Skeletal muscle cell (primary cell): ENCODE results near the gene SVOP.
A peak's percentile ranks its signal among the peaks of the same experiment; 100 is the strongest.

ENCODE experiments used
- DNase-seq: peaks from one replicate; pipeline ENCODE4 v3.0.0-alpha.2; 2010; ENCODE audit warnings: low read depth
- H3K4me3 ChIP-seq: 2 replicates; pipeline ENCODE4 v1.5.1; 2011; ENCODE audit warnings: low read depth, mild to moderate bottlenecking, control low read depth, low read length, moderate library complexity

Gene SVOP

DNA sequence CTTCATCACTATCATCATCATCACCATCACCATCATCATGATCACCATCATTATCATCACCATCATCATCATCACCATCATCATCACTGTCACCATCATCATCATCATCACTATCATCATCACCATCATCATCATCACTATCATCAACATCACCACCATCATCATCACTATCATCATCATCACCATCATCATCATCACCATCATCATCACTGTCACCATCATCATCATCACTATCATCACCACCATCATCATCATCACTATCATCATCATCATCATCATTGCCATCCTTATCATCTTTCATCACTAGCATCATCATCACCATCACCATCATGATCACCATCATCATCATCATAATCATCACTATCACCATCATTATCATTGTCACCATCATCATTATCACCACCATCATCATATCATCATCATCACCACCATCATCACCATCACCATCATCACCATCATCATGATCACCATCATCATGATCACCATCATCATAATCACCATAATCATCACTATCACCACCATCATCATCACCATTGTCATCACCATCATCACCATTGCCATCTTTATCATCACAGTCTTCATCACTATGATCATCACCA is 38.1 kb downstream of the SVOP start:
- no peak overlapping the region for H3K4me3 ChIP-seq
- no peak for DNase-seq

DNA sequence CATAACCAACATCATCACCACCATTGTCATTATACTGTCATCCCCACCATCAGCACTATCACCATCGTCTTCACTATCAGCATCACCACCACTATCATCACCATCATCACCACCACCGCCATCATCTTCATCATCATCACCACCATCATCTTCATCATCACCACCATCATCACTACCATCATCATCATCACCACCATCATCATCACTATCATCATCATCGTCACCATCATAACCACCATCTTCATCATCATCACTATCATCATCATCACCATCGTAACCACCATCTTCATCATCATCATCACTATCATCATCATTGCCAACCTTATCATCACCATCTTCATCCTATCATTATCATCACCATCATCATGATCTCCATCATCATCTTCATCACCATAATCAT is 39.0 kb downstream of the SVOP start:
- H3K4me3 ChIP-seq: no peak overlapping the region
- no peak for DNase-seq

DNA sequence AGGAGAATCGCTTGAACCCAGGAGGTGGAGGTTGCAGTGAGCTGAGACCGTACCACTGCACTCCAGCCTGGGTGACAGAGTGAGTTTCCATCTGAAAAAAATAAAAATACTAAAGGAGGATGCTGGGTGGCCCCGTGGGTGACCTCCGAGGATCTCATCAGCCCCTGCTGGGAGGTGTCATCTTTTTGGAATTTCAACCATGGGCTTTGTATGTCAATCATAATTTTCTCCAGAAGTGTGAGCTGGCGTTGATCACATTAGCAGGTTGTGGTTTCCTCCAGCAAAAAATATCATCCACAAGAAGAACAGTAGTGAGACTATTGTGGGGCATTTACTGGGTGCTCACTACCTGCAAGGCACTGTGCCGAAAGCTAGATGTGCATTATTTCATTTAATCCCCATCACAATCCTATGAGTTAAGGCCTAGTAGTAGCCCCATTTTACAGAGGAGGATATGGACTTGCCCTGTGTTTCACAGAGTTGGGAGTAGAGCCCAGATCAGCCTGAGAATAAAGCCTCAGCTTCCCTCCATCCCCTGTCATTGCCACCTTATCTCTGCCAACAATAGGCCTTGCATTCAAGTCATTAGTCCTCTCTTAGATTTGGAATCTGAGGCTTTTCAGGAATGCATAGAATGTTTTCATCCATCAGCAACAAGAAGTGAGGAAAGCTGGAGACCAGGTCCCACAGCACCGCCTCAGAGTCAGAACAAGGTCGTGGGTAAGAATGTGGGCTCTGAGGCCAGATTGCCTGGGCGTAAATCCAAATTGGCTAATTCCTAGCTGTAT is 39.8 kb downstream of the SVOP start:
- H3K4me3 ChIP-seq: no peak overlapping the region
- no peak for DNase-seq

DNA sequence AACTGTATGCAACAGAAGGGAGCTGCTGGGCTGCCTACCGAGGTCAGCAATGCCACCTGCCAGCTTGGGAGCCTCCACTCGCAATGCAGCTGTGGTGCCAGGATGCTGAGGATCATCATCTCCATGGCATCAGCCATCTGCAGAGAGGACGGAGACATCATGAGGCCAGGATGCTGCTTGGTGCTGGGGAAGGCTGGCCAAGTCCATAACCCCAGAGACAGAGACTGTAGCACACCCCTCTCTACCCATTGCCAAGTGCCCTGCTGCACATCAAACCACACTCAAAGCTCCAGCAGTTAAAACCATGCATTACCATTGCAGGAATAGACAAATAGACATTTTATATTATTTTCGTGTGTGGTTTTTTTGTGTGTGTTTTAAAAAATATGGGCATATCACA is 43.5 kb downstream of the SVOP start:
- no peak overlapping the region for H3K4me3 ChIP-seq

DNA sequence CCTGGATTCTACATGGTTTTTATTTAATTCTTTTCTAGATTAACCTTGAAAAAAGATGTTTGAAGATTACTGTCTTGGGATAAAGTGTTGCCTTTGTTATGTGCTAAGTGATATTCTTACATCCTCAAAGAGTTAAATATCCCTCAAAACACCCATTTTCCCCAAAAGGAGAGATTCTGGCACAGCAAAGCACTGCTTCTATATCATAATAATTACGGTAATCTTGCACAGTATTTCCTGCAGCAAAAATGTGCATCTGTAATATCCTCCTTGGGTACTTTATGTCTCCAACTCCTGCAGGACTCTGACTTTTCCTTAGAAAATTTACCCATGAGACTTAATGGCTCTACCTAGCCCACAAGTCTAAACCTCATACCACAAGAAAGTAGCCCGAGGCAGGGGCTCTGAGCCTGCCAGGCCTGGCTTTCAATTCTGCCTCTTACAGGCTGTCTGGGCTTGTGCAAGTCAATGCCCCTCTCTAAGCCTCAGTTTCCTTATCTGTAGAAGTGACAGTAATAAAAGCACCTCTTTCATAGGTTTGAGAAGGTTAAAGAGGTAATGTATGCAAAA is 45.8 kb downstream of the SVOP start:
- H3K4me3 ChIP-seq: no peak overlapping the region
- no peak for DNase-seq

More for the DNA sequence above, 43.5 kb downstream of the SVOP start:
- no peak for DNase-seq

DNA sequence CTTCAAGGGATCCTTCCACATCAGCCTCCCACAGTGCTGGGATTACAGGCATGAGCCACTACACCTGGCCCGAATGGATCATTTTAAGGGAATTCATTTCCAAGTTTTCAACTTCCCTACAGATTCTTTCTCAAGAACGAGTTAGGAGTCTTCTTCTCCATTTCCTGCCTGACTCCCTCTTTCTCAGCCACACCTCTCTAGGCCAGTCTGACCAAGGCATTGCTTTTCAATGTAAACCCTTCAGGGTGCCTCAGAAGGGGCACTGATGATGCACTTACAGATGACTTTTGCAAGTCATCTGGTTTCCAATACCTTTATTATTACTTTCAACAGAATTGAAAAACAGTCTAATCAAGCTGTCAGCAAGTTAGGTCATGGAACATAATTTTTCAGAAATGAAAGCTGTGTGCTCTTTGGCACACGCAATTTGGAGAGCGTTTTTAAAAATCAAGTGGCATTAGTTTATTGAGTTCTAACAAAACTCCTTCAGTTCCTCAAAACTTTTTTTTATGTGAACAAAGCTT is 47.2 kb downstream of the SVOP start:
- no peak for DNase-seq

DNA sequence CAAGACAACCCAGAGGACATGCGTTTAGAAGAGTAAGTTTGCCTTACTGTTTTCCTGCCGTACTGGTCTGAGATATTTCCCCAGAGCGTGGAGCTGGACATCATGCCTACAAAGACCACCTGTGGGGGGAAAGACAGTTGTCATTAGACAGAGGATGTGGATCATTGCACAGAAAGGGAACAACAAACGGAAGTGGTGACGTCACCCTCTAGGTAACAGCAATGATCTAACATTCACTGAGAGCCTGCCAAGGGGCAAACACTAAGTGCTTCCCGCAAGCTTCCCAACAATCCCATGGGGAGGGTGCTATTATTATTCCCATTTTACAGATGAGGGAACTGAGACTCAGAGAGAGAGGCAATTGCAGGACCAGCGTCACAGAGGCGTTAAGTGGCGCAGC is 48.5 kb downstream of the SVOP start:
- DNase-seq: no peak

More for the DNA sequence above, 47.2 kb downstream of the SVOP start:
- no peak overlapping the region for H3K4me3 ChIP-seq

DNA sequence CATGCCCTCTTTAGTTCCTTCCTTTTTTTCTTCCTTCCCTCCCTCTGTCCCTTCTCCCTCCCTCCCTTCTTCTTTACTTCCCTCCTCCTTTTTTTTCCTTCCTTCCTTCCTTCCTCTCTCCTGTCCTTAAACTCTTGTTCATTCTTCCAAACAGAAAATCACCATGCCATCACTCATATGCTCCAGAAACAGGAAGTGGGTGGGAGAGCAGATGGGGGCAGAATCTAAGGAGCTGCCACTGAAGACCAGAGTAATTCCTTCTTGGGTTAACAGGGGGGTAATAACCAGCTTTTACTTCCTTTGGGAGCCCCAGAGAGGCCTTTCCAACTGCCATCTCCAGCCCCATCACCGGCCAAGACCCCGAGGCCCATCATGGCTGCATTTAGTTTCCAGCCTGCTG is 51.2 kb downstream of the SVOP start:
- DNase-seq: no peak
- H3K4me3 ChIP-seq: no peak overlapping the region

More for the DNA sequence above, 48.5 kb downstream of the SVOP start:
- H3K4me3 ChIP-seq: no peak overlapping the region

DNA sequence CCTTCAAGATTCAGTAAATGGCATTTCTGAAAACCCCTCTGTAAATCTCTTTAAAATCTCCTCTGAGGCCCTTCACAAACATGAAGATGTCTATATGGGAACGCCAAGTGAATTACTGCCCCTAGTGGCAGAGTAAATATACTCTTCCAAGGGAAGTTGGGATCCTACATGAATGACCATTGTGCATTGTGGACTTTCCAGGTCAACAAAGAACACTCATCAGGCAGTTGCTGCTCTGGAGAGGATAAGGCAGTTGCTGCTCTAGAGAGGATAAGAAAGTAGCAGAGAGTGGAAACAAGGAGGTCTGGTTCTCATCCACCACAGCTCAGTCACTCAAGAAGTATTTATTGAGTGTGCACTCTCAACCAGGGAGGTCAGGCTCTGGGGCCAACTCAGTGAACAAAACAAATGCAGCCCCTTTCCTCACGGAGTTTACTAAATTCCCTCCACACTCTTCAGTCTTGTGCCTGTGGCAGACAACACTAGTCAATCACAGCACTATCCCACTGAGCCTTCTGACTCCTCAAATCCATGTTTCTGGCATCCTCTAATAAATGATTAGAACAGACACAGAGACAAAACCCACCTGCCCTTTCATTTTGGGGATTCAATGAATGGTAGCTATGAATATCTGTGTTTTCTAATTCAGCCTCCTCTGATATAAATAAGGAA is 52.9 kb downstream of the SVOP start:
- no peak for DNase-seq
- H3K4me3 ChIP-seq: no peak overlapping the region

DNA sequence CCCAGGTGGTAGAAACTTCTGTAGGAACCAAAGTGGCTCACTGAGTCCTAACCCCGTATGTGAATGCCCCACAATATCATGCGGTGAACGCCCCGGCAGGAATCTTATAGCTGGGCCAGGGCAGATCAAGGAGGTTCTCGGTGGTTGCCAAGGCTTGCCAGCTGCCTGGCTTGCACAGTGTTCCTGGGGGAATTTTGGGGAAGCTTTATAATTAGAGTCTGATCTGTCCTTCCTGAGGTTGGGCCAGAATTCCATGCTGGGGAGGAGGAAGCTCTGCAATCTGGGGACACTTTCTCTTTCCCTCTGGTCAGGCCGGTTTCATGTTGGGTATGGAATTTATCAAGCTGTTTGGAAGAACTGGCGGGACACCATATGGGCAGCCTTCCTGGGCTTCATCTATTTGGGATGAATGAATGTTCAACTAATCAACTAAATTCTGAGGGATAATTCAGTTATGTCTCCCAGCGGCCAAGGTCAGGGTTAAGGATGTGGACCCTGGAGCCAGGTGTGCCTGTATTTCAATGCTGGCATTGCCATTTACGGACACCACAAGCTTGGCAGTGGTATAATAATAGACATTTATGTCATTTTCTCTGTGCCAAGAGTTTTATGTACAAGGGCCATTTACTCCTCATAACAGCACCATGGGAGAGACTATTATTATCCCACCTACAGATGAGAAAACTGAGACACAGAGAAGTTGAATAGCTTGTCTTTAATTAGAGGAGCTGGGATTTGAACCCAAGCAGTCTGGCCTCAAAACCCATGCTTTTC is 54.3 kb downstream of the SVOP start:
- no peak for DNase-seq
- no peak overlapping the region for H3K4me3 ChIP-seq

DNA sequence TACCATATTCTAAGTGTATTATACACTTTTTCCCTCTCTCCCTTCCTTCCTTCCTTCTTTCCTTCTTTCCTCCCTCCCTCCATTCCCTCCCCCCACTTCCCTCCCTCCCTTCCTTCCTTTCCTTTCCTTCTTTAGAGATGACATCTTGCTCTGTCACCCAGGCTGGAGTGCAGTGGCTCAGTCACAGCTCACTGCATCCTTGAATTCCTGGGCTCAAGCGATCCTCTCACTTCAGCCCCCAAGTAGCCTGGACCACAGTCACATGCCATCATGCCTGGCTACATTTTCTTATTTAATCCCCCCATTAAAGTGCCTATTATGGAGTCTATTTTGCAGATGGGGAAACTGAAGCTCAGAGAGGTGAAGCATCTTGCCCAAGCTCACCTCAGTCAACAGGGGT is 55.0 kb downstream of the SVOP start:
- H3K4me3 ChIP-seq: no peak overlapping the region
- DNase-seq: no peak

DNA sequence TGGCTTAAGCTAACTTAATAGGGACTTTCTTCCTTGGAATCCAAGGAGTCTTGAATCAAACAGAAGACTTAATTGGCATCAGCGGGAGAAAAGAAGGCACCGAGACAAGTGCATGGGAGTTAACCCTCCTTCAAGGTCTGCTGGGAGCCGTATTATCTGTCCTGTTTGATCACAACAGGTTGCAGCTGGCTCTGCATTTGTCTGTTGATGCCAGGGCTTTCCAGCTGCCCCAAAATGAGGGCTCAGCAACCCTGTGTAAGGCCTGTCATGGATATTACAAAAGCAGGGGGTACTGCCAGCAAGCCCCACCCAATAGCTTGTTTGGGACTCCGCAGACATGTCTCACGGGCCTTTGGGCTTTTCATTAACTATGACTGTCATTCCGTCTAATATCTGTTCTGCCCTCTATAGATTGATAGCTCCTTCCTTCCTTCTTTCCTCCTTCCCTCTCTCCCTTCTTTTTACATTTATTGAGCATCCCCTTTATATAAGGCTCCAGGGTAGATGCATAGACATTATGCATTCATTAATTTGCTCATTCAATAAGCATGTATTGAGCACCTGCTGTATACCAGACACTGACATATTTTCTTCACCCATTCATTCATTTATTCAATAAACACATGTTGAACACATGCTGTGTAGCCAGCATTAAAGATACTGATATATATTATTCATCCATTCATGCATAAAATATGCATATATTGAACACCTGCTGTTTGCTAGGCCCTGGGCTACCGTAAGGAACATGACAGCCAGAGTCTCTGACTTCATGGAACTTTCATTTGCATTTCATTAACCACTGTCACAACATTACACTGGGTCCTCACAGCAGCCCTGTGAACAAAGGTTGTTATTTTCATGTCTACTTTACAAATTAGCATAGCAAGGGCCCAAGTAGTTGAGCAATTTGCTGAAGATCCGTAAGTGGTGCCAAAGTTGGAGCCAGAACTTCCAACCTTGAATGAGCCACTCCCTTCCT is 56.2 kb downstream of the SVOP start:
- no peak for DNase-seq
- H3K4me3 ChIP-seq: no peak overlapping the region

DNA sequence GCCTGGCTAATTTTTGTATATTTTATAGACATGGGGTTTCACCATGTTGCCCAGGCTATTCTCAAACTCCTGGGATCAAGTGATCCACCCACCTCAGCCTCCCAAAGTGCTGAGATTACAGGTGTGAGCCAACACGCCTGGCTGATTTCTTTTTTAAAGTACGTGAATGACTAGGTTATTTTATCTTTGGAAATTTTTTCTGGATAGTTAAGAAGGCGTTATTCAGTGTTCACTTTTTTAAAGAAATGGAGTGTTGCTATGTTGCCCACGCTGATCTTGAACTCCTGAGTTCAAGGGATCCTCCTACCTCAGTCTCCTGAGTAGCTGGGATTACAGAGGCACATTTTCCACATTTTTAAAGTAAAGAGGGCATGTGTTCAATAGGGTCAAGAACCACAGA is 58.6 kb downstream of the SVOP start:
- H3K4me3 ChIP-seq: no peak overlapping the region
- DNase-seq: no peak

DNA sequence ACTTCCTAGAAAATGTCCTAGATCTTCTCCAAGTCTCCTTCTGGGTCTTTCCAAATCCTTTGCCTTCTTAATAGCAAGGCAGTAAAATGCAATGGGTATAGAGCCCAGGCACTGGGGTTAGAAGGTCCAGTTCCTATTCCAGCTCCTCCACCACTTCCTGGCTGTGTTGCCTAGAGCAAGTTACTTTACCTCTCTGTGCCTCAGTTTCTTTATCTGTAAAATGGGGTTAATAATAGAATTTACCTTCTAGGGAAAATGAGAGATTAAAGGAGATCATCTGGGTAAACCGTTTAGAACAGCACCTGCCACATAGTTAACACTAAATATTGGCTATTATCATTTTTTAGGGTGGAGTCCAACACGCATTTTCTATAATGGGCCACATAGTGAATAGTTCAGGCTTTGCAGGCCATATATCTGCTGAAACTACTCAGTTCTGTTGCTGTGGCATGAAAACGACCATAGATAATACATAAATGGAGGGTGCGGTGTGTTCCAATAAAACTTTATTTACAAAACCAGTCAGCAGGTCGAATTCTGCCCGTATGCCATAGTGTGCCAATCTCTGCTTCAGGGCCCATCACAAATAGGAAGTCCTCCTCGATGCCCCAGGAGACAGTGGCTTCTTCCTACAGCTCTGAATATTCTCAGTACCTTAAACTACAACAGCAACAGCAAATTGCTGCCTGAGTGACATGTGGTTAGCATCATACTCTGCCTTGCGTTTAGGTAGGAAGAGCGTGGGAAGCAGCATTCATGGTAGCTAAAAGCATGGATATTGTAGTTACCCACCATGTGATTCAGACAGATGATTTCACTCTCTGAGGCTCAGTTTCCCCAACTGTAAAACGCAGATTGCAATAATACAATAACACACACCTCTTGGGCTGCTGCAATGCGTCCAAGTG is 60.9 kb downstream of the SVOP start:
- H3K4me3 ChIP-seq: no peak overlapping the region
- no peak for DNase-seq

DNA sequence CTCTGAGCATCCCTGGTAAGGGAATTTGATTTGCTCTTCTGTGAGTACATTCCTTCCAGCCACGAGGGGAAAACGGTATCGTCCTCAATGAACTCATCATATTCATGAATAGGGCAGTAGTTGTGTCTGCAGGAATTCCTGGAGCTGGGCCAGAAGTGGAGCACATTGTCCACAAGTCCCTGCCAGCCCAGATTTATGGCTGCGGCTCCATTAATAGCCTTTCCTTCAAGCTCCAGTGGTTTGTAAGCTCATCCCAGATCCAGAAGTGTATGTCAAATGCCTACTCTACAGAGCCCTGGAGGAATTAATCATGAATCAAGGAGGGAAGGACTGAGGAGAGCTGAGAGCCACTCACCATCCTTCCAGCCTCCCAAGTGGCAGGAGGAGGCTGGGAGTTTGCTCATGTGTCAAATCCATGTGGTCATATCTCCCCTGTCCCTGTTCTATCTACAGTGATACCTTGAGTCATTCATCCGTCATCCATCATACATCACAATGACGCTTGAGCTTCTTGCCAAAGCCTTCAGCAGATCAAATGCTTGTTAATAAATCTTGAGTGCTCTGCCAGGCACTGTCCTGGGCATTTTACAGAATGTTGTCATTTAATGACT is 65.5 kb downstream of the SVOP start:
- peak; percentile 8 for DNase-seq
- no peak overlapping the region for H3K4me3 ChIP-seq

DNA sequence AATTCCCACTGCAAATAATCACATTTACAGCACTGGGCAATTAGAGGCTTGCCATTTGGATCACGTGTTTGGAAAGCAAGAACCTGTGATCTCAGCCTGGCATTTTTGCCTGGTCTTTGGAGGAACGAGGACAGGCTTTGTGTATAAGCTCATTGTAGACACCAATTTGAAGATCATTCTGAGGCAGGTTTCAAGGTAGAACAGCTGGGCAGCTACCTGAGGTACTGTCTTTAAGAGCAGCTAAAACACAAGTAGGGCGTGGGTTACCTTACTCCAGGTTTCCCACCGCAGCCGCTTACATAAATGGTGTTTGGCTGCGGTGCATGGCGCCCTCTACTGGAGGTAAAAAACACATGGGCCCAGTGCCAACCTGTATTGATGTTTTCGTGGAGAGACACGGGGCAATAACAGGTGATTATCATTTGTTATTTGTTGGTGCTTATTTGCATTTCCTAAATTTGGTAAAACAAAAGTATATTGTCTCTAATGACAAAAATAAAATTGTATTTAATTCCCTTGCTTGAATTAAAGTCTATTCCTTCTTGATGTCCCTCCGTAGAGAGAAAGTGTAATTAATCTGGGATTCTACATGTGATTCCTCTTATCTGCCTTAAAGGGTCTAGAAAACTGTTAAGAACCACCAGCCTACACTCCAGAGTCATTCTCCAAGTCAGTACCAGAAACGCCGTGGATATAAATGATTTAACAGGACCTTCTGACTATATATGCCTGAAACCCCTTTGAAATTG is 69.7 kb downstream of the SVOP start:
- H3K4me3 ChIP-seq: no peak overlapping the region
- peak; percentile 5 for DNase-seq
